GM12878 (cell line): ENCODE data around the gene RGS6. TPM values are rescaled to one million over a fixed set of nuclear protein-coding genes. Genes with fewer than 3 reads are reported as not detected.
A peak's percentile ranks its signal among the peaks of the same experiment; 100 is the strongest.

Experiments used
- BACH1 ChIP-seq: fragments of 450-650 bp; IDR thresholded peaks from 2 replicates; pipeline ENCODE4 v1.6.1; 2017; ENCODE audit warnings: mild to moderate bottlenecking, borderline replicate concordance
- CBFB ChIP-seq: IDR thresholded peaks from 2 replicates; pipeline ENCODE4 v1.6.1; 2016; ENCODE audit warnings: antibody characterized with exemption, low read depth
- CBX5 ChIP-seq: sonication (generic); IDR thresholded peaks from 2 replicates; pipeline ENCODE4 v1.6.1; 2016; ENCODE audit warnings: low read depth, moderate library complexity, mild to moderate bottlenecking, inconsistent platforms
- DPF2 ChIP-seq: fragments of 450-650 bp; IDR thresholded peaks from 2 replicates; pipeline ENCODE4 v1.6.1; 2017; ENCODE audit warnings: mild to moderate bottlenecking
- EP300 ChIP-seq, 2 experiments: fragments of 150-350 bp in 1 of 2; IDR thresholded peaks; 2 replicates each; pipeline ENCODE4 v1.6.1; 2011 to 2012; ENCODE audit warnings: low read depth in 2 of 2, low read length in 2 of 2, borderline replicate concordance in 1 of 2, improper control_type of control experiment in 1 of 2, inconsistent platforms in 1 of 2; ENCODE audit not compliant: control insufficient read depth in 1 of 2
- ETV6 ChIP-seq, 2 experiments: fragments of 450-650 bp in 1 of 2; IDR thresholded peaks in 1 of 2; conservative IDR thresholded peaks in 1 of 2; 2 replicates each; pipeline ENCODE4 v1.6.1; 2014; ENCODE audit warnings: antibody characterized with exemption in 1 of 2, borderline replicate concordance in 1 of 2, low read depth in 1 of 2, mild to moderate bottlenecking in 1 of 2, moderate library complexity in 1 of 2
- HDAC6 ChIP-seq: fragments of 200-600 bp; sonication (generic); IDR thresholded peaks from one replicate; pipeline ENCODE4 v1.8.0; 2017; ENCODE audit warnings: antibody characterized with exemption; ENCODE audit not compliant: unreplicated experiment
- IKZF1 ChIP-seq: fragments of 450-650 bp; conservative IDR thresholded peaks from 2 replicates; pipeline ENCODE4 v1.6.1; 2017; ENCODE audit warnings: antibody characterized with exemption, mild to moderate bottlenecking
- IRF4 ChIP-seq: IDR thresholded peaks from 2 replicates; pipeline ENCODE4 v1.6.1; 2011; ENCODE audit warnings: low read depth, low read length
- MEF2B ChIP-seq: fragments of 450-650 bp; IDR thresholded peaks from 2 replicates; pipeline ENCODE4 v1.6.1; 2018; ENCODE audit warnings: mild to moderate bottlenecking, moderate library complexity; ENCODE audit not compliant: partially characterized antibody, poor library complexity, severe bottlenecking
- MTA2 ChIP-seq: fragments of 450-650 bp; IDR thresholded peaks from 2 replicates; pipeline ENCODE4 v1.6.1; 2016; ENCODE audit warnings: low read depth, mild to moderate bottlenecking, moderate library complexity
- MTA3 ChIP-seq: IDR thresholded peaks from 2 replicates; pipeline ENCODE4 v1.6.1; 2012; ENCODE audit warnings: low read length, inconsistent platforms, borderline replicate concordance
- MXI1 ChIP-seq: fragments of 150-350 bp; IDR thresholded peaks from 2 replicates; pipeline ENCODE4 v1.6.1; 2011; ENCODE audit warnings: low read depth, mild to moderate bottlenecking, inconsistent platforms, low read length, improper control_type of control experiment
- PBX3 ChIP-seq: IDR thresholded peaks from 2 replicates; pipeline ENCODE4 v1.6.1; 2011; ENCODE audit warnings: mild to moderate bottlenecking, low read depth, low read length, moderate library complexity; ENCODE audit not compliant: insufficient replicate concordance
- PKNOX1 ChIP-seq: fragments of 450-650 bp; IDR thresholded peaks from 2 replicates; pipeline ENCODE4 v1.6.1; 2016; ENCODE audit warnings: mild to moderate bottlenecking
- POLR2A ChIP-seq: IDR thresholded peaks from 2 replicates; pipeline ENCODE4 v1.6.1; 2011; ENCODE audit warnings: low read depth, mild to moderate bottlenecking, low read length
- POLR2AphosphoS5 ChIP-seq: IDR thresholded peaks from 2 replicates; pipeline ENCODE4 v1.6.1; 2011; ENCODE audit warnings: mild to moderate bottlenecking, low read length, inconsistent platforms
- RAD51 ChIP-seq: fragments of 450-650 bp; IDR thresholded peaks from 2 replicates; pipeline ENCODE4 v1.6.1; 2016; ENCODE audit warnings: moderate library complexity, mild to moderate bottlenecking, inconsistent platforms
- RUNX3 ChIP-seq: IDR thresholded peaks from 2 replicates; pipeline ENCODE4 v1.6.1; 2012; ENCODE audit warnings: low read length, inconsistent platforms
- SPI1 ChIP-seq: IDR thresholded peaks from 2 replicates; pipeline ENCODE4 v1.6.1; 2011; ENCODE audit warnings: low read depth, mild to moderate bottlenecking, low read length, moderate library complexity, borderline replicate concordance; ENCODE audit not compliant: insufficient read depth
- STAT3 ChIP-seq: IDR thresholded peaks from 2 replicates; pipeline ENCODE4 v1.6.1; 2011; ENCODE audit warnings: low read depth, low read length, improper control_type of control experiment
- TCF7 ChIP-seq: IDR thresholded peaks from 2 replicates; pipeline ENCODE4 v1.6.1; 2014; ENCODE audit warnings: antibody characterized with exemption, borderline replicate concordance
- ZBED1 ChIP-seq: IDR thresholded peaks from 2 replicates; pipeline ENCODE4 v1.6.1; 2016; ENCODE audit warnings: borderline replicate concordance
- ZNF274 ChIP-seq: IDR thresholded peaks from one replicate; pipeline ENCODE4 v1.8.0; 2011; ENCODE audit not compliant: insufficient read length, insufficient read depth
- polyA plus RNA-seq, 11 experiments: library from polyadenylated mRNA; depleted of rRNA in 4 of 11; unstranded in 6 of 11; stranded (reverse) in 5 of 11; fragments of >200 nt; fragmentation: Nextera tagmentation in 4 of 11; fragmentation: Illumina TruSeq in 1 of 11; extraction: Ambion mirVana in 4 of 11; extraction: Trizol in 1 of 11; gene quantifications; 1 replicate in 1 of 11; 2 replicates in 10 of 11; pipeline versions ENCODE4 v1.2.1 to v1.2.3, GENCODE V29; 2011 to 2016; ENCODE audit warnings: inconsistent platforms in 2 of 11, missing spikeins in 2 of 11, low read depth in 1 of 11
- total RNA-seq, 4 experiments: library from RNA; depleted of rRNA in 3 of 4; stranded (reverse); fragments of >200 nt in 3 of 4; fragmentation: Illumina TruSeq in 1 of 4; extraction: Trizol in 1 of 4; gene quantifications; 2 replicates each; pipeline versions ENCODE4 v1.2.1 to v1.2.3, GENCODE V29; 2013 to 2021
- TF ChIP-seq, protein P1 (sequence below): IDR thresholded peaks from 2 replicates; pipeline ENCODE4 v1.6.1; 2012; ENCODE audit warnings: mild to moderate bottlenecking, low read depth, low read length
- TF ChIP-seq, protein P2 (sequence below): IDR thresholded peaks from 2 replicates; pipeline ENCODE4 v1.6.1; 2011; ENCODE audit warnings: low read depth, mild to moderate bottlenecking, low read length, moderate library complexity, borderline replicate concordance; ENCODE audit errors: extremely low read depth

RGS6 gene
- total and polyA plus RNA-seq, 10 of the 15 experiments (the other 5 are each of a cell fraction or from before 2014, with no cell fraction given): 3.9 to 18.1 (median 12.4) TPM

DNA sequence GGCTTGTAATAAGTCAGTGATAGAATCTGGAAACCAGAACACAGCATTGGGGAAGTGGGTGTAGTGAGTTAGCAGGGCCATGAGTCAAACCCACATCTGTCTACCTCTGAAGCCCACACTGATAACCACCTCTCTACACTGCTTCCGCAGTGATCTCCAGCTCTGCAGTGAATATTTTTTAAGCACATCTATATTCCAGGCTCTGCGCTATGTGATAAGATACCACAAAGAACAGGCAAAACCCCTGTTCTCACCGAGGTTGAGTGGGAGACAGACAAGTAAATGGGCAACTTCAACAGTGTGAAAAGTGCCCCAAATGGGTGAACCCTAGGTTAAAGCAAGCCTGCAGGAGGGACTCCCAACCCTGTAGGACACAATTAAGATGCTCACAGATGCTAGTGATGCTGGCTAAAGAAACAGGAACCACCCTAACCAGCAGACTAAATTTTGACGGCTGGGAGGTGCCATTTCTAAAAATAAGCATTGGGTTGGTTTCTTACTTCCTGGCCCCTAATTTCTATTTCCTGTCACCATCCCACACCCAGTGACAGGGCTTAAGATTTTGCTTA is 586.7 kb downstream of the RGS6 start (continued):
- TF ChIP-seq EP300 (IDR thresholded peaks at IDR 0.05; ENCODE audit: borderline replicate concordance in 1 of 2, control insufficient read depth in 1 of 2, low read depth in 2 of 2, low read length in 2 of 2) (peak; percentile 24 to 62; a peak in 2 of 4 replicates), MEF2B (peak; percentile 79), SPI1 (peak; percentile 86), CBX5 (0 out of 2 replicates have a peak, but pooled peaks have one; percentile 17), CBFB (peak; percentile 45; the same call in 1 of the 2 replicates), IRF4 (peak; percentile 53), RAD51 (no peak), POLR2AphosphoS5 (peak; percentile 50; the same call in 1 of the 2 replicates), IKZF1 (peak; percentile 79; the same call in 1 of the 2 replicates), TCF7 (0 out of 2 replicates have a peak, but pooled peaks have one; percentile 42), STAT3 (no peak), MXI1 (0 out of 2 replicates have a peak, but pooled peaks have one; percentile 48), MTA3 (peak; percentile 71; the same call in 1 of the 2 replicates), PKNOX1 (no peak), ZNF274 (no peak), ZBED1 (peak; percentile 72), POLR2A (0 out of 2 replicates have a peak, but pooled peaks have one; percentile 6), ETV6 (conservative IDR thresholded peaks at IDR 0.05 in 1 of 2, IDR thresholded peaks at IDR 0.05 in 1 of 2; ENCODE audit: borderline replicate concordance in 1 of 2, low read depth in 1 of 2) (peak in 1 of 2 experiments; percentile 95; a peak in 2 of 4 replicates), HDAC6 (no peak), BACH1 (no peak), PBX3 (no peak), RUNX3 (peak; percentile 75), MTA2 (peak; percentile 37; the same call in 1 of the 2 replicates), DPF2 (no peak; the same call in 1 of the 2 replicates)
- TF ChIP-seq, protein P1, sequence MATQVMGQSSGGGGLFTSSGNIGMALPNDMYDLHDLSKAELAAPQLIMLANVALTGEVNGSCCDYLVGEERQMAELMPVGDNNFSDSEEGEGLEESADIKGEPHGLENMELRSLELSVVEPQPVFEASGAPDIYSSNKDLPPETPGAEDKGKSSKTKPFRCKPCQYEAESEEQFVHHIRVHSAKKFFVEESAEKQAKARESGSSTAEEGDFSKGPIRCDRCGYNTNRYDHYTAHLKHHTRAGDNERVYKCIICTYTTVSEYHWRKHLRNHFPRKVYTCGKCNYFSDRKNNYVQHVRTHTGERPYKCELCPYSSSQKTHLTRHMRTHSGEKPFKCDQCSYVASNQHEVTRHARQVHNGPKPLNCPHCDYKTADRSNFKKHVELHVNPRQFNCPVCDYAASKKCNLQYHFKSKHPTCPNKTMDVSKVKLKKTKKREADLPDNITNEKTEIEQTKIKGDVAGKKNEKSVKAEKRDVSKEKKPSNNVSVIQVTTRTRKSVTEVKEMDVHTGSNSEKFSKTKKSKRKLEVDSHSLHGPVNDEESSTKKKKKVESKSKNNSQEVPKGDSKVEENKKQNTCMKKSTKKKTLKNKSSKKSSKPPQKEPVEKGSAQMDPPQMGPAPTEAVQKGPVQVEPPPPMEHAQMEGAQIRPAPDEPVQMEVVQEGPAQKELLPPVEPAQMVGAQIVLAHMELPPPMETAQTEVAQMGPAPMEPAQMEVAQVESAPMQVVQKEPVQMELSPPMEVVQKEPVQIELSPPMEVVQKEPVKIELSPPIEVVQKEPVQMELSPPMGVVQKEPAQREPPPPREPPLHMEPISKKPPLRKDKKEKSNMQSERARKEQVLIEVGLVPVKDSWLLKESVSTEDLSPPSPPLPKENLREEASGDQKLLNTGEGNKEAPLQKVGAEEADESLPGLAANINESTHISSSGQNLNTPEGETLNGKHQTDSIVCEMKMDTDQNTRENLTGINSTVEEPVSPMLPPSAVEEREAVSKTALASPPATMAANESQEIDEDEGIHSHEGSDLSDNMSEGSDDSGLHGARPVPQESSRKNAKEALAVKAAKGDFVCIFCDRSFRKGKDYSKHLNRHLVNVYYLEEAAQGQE: no peak
- TF ChIP-seq, protein P2, sequence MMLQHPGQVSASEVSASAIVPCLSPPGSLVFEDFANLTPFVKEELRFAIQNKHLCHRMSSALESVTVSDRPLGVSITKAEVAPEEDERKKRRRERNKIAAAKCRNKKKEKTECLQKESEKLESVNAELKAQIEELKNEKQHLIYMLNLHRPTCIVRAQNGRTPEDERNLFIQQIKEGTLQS: no peak
